CD4-positive, alpha-beta T cell treated with Interleukin-17A for 1 hour (primary cell): ENCODE measurements around the gene IL11.
"Not testable (repeated sequence)": the region's sequence is repeated elsewhere in the genome, so short reads cannot be mapped to it uniquely, and the experiment has no call there.

ENCODE experiments used
- DNase-seq: peaks from one replicate; pipeline ENCODE4 v3.0.0-alpha.2; 2020

Gene IL11

GRCh38 chr19:55348317-55349034 lies 21.8 kb downstream of the IL11 start:
- DNase-seq: no peak

DNA sequence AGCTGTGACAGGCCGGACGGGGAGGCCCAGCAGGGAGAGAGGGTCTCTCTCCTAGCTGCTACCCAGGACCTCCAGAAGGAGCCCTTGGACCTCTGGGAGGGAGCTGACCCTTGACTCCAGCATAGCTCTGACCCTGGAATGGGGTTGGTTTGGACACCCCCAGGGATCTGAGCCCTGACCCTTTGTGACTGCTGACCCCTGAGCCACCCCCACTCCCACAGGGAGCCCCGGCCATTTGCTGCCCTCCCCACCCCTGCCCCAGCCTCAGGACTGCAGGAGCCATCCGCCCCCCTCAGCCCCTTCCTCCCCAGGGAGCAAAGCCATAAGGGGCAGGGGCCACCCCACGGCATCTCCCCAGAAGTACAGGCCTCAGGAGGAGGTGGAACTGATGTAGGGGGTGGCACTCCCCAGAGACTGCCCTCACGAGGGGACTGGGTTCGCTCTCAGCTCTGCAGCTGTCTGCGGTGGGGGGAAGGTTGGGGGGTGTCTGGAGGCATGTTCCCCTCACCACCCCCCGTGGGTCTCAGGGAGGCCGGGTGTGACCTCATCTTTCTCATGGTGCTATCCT lies 22.7 kb downstream of the IL11 start:
- DNase-seq: no peak

- DNase-seq: no peak
Measured at GRCh38 chr19:55346725-55347441, 23.4 kb downstream of the IL11 start.

DNA sequence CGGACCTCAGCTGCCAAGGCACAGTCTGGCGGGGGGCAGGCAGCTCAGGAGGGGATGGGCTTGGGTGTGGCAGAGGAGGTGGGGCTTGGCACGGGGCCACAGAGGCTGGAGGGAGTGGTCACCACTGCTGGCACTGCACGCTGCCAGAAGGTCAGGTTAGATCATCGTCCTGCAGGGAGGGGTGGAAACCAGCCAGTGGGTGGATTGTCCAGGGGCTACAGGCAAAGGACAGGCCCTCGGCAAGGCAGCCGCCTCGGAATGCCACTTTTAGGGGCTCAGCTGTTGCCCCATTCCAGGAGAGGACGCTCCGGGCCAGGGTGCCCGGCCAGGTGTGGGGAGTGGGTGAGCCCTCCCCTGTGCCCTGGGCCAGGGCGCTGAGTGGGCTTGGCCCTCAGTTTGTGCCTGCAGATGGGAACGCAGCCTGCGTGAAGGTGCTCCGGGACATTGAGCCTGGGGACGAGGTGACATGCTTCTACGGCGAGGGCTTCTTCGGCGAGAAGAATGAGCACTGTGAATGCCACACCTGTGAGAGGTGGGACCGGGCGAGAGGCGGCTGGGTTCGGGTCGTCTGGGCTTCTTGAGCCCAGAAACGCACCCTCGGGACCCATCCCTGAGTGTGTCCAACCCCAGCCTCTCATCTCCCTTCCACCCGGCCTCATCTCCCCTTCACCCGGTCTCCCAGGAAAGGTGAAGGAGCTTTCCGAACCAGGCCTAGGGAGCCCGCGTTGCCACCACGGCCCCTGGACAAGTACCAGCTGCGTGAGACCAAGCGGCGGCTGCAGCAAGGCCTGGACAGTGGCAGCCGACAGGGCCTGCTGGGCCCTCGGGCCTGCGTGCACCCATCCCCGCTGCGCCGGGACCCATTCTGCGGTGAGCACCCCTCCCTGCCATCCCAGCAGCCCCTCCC lies 24.2 kb downstream of the IL11 start:
- no peak for DNase-seq

DNA sequence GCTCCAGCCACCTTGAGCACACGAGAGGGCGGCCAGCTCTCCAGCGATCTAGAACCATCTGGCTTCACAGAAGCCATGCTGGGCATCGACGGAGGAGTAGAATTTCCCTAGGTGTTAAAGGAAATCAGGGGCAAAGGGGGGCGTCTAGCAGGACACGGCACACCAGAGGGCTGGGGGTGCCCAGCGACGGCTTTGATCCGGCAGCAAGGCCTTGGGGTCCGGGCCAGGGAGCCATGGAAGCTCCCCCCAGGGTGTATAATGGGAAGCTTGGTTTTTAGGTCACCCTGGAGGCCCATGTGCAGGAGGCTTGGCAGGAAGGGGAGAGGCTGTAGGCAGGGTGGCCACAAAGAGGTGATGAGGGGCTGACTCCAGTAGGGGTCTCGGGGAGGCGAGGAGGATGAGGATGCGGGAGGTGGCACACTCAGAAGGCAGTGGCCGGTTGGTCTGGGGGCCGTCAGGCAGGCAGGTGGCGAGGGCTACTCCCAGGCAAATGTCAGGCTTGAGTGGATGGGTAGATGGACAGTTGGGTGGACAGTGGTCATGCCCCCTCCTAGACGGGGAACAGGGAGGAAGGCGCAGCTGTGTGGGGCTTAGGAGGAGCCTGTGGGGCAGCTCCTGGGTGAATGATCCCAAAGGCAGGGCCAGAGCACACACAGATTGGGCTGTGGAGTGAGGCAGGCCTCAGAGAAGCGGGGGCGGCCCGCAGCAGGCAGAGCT lies 25.0 kb downstream of the IL11 start:
- no peak for DNase-seq

DNA sequence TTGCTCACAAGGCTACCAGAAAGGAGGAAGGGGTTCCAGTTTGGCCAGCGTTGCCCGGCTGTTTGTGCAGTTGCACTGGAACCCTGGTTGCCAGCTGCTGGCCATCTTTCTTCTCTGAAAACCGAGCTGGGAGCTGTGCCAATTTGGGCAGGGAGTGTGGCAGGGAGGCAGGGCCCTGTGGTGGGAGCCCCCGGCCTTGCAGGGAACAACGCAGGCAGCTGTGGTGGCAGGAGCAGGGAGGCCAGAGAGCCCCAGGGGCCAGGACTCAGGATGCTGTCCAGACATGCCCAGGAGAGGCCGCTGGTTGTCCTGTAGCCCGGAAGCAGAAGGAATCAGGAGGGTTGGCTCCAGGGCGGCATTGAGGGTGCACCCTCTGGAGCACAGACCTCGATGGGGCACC lies 25.8 kb downstream of the IL11 start:
- no peak for DNase-seq

GRCh38 chr19:55341595-55342531 lies 28.4 kb downstream of the IL11 start:
- no peak for DNase-seq

GRCh38 chr19:55341171-55341588 lies 29.1 kb downstream of the IL11 start:
- DNase-seq: peak; percentile 63

DNA sequence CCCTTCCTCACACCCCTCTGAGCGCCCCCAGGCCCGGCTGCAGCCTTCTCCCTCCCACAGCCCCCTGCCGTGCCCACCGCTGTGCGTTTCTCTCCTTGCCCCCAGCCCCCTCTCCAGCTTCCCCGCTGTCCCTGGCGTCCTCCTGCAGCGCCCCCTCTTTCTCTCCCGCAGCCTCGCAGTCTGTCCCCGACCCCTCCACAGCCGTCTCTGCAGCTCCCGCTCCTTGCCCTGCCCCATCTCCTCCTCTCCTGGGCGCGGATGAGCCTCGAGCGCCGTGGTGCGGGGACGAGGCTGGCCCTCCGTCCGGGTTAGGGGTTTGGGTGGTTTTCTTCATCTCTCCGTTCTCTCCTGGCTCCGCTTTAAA lies 29.5 kb downstream of the IL11 start:
- peak; percentile 39 for DNase-seq

DNA sequence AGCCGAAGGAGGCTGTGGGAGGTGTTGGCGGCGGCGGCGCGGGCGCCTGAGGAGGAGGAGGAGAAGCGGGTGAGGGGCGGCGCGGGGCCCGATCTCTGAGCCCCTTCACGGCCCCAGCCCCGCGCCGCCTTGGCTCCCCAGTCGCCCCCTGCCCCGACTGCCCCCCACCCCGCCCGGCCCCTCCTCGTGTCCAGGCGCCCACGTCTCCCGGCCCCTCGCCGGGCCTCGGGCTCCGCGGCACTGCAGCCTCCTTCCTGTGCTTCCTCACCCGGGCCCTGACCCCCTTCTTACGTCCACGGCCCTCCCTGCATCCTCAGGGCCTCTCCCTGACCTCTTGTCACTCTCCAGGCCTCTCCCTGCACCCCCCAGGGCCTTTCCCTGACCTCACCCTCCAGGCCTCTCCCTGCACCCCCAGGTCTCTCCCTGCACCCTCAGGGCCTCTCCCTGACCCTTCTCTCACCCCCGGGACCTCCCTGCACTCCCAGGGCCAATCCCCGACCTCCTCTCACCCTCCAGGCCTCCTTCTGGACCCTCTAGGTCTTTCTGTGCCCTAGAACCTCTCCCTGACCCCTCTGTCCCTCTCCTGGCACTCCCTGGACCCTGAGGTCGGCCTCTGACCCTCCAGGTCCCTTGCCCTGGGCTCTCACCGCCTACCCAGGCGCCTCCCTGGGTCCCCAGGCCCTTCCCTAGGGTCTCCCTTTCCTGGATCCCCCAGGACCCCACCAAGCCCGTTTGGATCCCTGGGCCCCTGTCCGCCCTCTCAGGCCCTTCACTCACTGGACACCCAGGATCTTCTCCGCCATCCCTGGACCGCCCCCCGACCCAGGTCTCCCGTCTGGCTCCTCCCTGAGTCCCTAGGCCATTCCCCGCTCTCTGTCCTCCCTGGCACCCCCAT lies 30.1 kb downstream of the IL11 start:
- DNase-seq: peak; percentile 45

GRCh38 chr19:55339105-55339888 lies 31.0 kb downstream of the IL11 start, which contains the start of gene KMT5C:
Gene KMT5C (plus strand): TSS chr19:55339876. CDS start chr19:55341937, 2,061 bp downstream.
- peak; percentile 100 for DNase-seq

DNA sequence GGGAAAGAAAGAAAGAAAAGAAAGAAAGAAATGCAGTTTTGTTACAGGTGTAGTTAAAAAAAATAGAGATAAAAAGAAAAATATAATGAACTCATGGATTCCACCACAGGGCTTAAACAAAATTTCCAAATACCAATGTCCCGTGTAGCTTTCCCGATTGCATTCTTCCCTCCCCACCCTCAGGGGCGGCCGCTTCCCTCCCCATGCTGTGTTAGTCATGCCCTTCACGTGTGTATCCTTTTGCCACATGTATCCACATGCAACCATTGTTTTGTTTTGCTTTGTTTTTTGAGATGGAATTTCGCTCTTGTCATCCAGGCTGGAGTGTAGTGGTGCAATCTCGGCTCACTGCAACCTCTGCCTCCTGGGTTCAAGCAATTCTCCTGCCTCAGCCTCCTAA lies 34.2 kb downstream of the IL11 start:
- no peak for DNase-seq

DNA sequence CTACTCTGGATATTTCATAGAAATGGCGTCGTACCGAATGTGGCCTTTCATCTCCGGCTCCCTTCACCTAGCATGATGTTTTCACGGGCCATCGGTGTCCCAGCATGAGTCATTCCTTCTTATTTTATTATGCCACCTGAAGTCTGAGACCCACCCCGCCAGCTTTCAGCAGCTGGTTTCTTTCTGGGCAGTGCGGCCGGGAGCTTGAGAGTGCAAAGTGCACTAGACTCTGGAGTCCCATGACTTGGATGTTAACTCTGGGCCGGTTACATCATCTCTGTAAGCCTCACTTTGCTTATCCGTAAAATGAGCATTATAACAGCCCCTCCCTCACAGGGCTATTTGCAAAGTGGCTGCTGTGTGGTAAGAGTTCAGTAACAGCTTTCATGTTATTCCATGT lies 36.4 kb downstream of the IL11 start:
- no peak for DNase-seq

DNA sequence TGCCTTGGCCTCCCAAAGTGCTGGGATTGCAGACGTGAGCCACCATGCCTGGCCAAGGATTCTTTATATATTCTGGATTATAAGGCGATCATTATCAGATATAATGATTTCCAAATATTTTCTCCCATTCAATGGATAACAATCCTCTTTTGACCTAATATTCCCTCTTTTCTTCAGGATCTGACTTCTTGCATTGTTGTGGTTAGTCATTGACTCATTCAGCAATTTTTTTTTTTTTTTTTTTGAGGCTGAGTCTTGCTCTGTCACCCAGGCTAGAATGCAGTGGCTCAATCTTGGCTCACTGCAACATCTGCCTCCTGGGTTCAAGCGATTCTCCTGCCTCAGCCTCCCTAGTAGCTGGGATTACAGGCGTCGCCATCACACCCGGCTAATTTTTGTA lies 40.5 kb downstream of the IL11 start:
- not testable (repeated sequence) for DNase-seq

DNA sequence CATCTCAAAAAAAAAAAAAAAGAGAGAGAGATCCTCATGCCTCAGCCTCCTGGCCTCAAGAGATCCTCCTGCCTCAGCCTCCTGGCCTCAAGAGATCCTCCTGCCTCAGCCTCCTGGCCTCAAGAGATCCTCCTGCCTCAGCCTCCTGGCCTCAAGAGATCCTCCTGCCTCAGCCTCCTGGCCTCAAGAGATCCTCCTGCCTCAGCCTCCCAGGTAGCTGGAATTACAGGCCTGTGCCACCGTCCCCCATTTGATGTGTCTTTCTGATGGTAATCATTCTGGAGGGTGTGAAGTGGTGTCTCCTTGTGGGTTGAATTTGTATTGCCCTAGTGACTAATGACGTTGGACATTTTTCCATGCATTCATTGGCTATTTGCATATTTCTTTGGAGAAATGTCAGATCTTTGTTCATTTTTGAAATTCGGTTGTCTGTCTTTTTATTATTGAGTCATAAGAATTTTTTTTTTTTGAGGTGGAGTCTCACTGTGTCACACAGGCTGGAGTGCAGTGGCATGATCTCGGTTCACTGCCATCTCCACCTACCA lies 41.4 kb downstream of the IL11 start:
- peak; percentile 38 for DNase-seq

DNA sequence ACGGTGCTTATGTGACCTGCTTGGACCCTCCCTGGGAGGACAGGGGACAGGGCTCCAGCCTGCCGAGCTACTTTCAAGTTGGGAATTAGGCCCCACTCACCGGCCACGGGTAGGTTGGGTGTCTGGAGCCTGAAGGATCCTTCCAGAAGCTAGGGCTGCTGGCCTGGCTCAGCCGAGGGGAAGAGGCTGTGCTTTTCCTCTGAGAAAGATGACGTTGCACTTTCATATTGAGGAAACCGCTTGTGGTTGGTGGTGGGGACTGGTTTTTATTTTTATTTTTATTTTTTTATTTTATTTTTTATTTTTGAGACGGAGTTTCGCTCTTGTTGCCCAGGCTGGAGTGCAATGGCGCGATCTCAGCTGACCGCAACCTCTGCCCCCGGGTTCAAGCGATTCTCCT lies 45.1 kb downstream of the IL11 start, which contains the start of gene TMEM150B:
TSS of gene TMEM150B (minus strand) at position 170 of the 400 bp plus-strand sequence. CDS start 4,305 bp downstream, outside the sequence.
- DNase-seq: no peak

DNA sequence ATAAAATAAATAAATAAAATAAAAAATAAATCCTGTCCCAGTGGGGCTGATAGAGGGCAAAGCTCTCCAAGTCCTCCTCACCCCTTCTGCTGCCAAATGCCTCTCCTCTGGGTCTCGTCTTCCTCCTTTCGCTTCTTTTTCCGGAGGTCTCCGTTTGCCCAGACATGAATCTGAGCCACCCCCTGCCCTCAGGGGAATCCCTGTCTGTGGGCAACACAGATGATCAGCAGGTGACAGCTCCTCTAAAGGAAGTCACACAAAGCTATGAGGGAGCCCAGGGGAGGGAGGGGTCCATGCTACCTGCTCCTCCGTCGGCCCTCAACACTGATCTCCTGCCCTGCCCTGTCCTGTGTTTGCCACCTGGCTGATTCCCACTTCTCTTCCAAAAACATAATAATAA lies 45.6 kb downstream of the IL11 start:
- DNase-seq: no peak

DNA sequence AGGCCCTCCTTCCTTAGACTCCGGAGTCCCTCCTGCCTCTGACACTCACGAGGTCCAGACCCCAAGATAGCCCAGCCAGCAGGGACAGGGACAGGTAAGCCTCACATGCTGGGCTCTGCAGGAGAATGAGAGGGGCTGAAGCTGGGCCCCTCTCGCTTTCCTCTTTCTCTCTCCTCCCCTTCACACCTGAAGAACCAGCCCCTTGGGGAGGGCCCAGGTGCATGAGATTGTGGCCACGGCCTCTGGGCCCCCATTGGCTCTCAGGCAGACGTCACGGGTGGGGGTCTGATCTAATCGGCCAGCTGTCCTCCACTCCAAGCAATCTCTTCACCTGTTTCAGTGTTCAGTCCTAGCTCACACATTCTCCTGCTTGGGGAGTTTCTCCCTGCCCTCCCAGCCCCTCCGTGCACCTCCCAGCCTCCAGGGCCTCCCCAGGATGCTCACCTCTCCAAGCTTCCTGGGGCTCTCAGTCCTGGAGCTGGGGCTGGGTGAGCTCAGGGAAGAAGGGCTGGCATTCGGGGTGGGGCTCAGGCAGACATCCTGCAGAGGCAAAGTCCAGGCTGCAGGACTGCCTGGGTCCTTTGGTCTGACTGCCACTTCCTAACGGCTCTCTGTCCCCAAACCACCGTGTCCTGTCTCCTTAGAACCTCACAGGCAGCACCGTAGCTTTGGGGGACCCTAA lies 47.9 kb downstream of the IL11 start:
- no peak for DNase-seq
